Activated CD8-positive, alpha-beta T cell treated with anti-CD3 and anti-CD28 coated beads for 36 hours (primary cell): ENCODE data around the gene C1RL. TPM values are rescaled to one million over a fixed set of nuclear protein-coding genes. Genes with fewer than 3 reads are reported as not detected.

Source experiments
- ATAC-seq: fragments of 200-7000 bp; cut with Tn5 transposase; one replicate; pipeline ENCODE4 v1.10.0; 2021; ENCODE audit warnings: mild to moderate bottlenecking, moderate library complexity
- CTCF ChIA-PET: fragments of 350-600 bp; sonication (Branson Sonifier 250); formaldehyde crosslinking; loops from one replicate; lab custom pipeline; 2021; ENCODE audit warnings: antibody characterized with exemption; lab: Charles Lee
- POLR2A ChIA-PET: fragments of 350-600 bp; sonication (Branson Sonifier 250); formaldehyde crosslinking; loops from one replicate; lab custom pipeline; 2021; ENCODE audit warnings: antibody characterized with exemption; lab: Charles Lee
- DNase-seq: peaks from one replicate; pipeline ENCODE4 v3.0.0-alpha.2; 2020
- H3K27ac Mint-ChIP-seq: one replicate; pipeline ENCODE4 v1.8.0; 2021; ENCODE audit warnings: mild to moderate bottlenecking, mixed read lengths
- H3K27me3 Mint-ChIP-seq: one replicate; pipeline ENCODE4 v1.8.0; 2021; ENCODE audit warnings: mixed read lengths
- H3K36me3 Mint-ChIP-seq: one replicate; pipeline ENCODE4 v1.8.0; 2021; ENCODE audit warnings: low read depth, mixed read lengths
- H3K4me1 Mint-ChIP-seq: one replicate; pipeline ENCODE4 v1.8.0; 2021; ENCODE audit warnings: low read depth, mixed read lengths
- H3K4me3 Mint-ChIP-seq: one replicate; pipeline ENCODE4 v1.8.0; 2021; ENCODE audit warnings: mild to moderate bottlenecking, moderate library complexity, mixed read lengths
- H3K9me3 Mint-ChIP-seq: one replicate; pipeline ENCODE4 v1.8.0; 2021; ENCODE audit warnings: mixed read lengths
- intact Hi-C: fragments of 100-400 bp; cut with micrococcal nuclease; formaldehyde crosslinking; loops from one replicate; pipeline ENCODE4 v1.10.0; 2022
- total RNA-seq, 2 experiments: library from RNA; stranded (reverse); gene quantifications; one replicate each; pipeline ENCODE4 v1.2.3, GENCODE V29; 2021
- TF ChIP-seq, protein P1 (sequence below): fragments of 200-600 bp; IDR thresholded peaks from one replicate; pipeline ENCODE4 v1.8.0; 2022; ENCODE audit warnings: antibody characterized with exemption, mild to moderate bottlenecking

The C1RL gene
- total RNA-seq, 2 experiments from 2014 or later = 10.5 to 11.8 TPM

DNA sequence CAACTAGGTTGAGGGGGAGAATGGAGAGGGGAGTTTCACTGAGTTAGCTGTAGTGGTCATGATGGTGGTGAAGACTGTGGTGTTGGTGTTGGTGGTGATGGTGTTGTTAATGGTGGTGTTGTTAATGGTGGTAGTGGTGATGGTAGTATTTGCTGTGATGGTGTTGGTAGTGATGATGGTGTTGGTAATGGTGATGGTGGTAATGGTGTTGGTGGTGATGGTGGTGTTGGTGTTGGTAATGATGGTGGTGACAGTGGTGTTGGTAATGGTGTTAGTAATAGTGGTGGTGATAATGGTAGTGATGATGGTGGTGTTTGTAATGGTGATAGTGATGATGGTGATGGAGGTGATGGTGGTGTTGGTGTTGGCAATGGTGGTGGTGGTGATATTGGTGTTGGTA is 25.9 kb downstream of the C1RL start:
- ATAC-seq (no peak), DNase-seq (no peak)
- Mint-ChIP-seq H3K36me3 (no peaks in the 10 kb centered on the region), H3K9me3 (peaks cover 4% of the 10 kb centered on the region), H3K4me3 (no peak overlapping the region), H3K27me3 (peaks cover 1% of the 10 kb centered on the region), H3K4me1 (no peaks in the 10 kb centered on the region), H3K27ac (no peak overlapping the region)
- intact Hi-C loops = no loop called here
- CTCF ChIA-PET = interaction anchor here (0.8 to 1.2 kb wide), 2 partner anchors 25 to 29 kb away, joined by 3 read pairs; no protein-coding TSS in a partner anchor
- POLR2A ChIA-PET = no interaction called here
- TF ChIP-seq, protein P1, sequence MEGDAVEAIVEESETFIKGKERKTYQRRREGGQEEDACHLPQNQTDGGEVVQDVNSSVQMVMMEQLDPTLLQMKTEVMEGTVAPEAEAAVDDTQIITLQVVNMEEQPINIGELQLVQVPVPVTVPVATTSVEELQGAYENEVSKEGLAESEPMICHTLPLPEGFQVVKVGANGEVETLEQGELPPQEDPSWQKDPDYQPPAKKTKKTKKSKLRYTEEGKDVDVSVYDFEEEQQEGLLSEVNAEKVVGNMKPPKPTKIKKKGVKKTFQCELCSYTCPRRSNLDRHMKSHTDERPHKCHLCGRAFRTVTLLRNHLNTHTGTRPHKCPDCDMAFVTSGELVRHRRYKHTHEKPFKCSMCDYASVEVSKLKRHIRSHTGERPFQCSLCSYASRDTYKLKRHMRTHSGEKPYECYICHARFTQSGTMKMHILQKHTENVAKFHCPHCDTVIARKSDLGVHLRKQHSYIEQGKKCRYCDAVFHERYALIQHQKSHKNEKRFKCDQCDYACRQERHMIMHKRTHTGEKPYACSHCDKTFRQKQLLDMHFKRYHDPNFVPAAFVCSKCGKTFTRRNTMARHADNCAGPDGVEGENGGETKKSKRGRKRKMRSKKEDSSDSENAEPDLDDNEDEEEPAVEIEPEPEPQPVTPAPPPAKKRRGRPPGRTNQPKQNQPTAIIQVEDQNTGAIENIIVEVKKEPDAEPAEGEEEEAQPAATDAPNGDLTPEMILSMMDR = no peak

DNA sequence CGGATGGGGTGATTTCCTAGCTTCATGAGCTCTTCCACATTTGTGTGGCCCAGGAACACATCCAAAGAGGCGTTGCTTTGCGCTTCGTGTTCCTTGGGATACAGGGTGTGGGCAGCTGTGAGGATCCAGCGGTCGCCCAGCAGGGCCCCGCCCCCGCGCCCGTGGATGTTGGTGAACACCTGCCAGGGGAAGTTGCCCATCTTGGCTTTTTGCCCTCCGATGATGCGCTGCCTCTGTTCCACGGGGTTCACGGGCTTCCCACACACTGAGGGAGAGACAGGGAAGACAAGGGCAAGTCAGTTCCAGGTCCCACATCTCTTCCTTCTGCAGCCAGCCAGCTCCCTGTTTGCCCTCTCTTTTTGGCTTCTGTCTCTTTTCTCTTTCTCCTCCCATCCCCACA is 28.0 kb downstream of the C1RL start:
- peaks cover 1% of the 10 kb centered on the region for H3K27me3 Mint-ChIP-seq
- peaks cover 4% of the 10 kb centered on the region for H3K9me3 Mint-ChIP-seq
- H3K4me3 Mint-ChIP-seq = no peak overlapping the region
- no peak overlapping the region for H3K27ac Mint-ChIP-seq
- ChIA-PET POLR2A (interaction anchor here (0.9 to 1.3 kb wide), 2 partner anchors 27 to 126 kb away, joined by 3 to 5 read pairs; no protein-coding TSS in a partner anchor), CTCF (no interaction called here)
- DNase-seq (no peak), ATAC-seq (no peak)
- TF ChIP-seq, protein P1 = no peak
- intact Hi-C loops = no loop called here
- H3K4me1 Mint-ChIP-seq = no peaks in the 10 kb centered on the region
- no peaks in the 10 kb centered on the region for H3K36me3 Mint-ChIP-seq

DNA sequence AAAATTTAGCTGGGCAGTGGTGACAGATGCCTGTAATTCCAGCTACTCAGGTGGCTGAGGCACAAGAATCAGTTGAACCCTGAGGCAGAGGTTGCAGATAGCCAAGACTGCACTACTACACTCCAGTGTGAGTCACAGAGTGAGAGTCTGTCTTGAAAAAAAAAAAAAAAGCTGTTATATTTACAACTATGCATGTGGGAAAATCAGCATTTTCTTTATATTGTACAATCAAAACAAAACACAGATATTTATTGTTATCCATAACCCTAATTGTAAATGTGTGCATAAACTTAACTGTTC is 29.2 kb downstream of the C1RL start:
- ChIA-PET POLR2A (interaction anchor here (1.1 kb wide), 1 partner anchor 32 kb away, joined by 3 read pairs; no protein-coding TSS in a partner anchor), CTCF (interaction anchor here (0.8 kb wide), 1 partner anchor 34 kb away, joined by 3 read pairs; no protein-coding TSS in a partner anchor)
- Mint-ChIP-seq H3K4me1 (no peaks in the 10 kb centered on the region), H3K27me3 (peaks cover 1% of the 10 kb centered on the region), H3K4me3 (no peak overlapping the region), H3K27ac (no peak overlapping the region), H3K9me3 (peaks cover 4% of the 10 kb centered on the region), H3K36me3 (no peaks in the 10 kb centered on the region)
- intact Hi-C loops = no loop called here
- DNase-seq (no peak), ATAC-seq (no peak)
- TF ChIP-seq, protein P1 = no peak

DNA sequence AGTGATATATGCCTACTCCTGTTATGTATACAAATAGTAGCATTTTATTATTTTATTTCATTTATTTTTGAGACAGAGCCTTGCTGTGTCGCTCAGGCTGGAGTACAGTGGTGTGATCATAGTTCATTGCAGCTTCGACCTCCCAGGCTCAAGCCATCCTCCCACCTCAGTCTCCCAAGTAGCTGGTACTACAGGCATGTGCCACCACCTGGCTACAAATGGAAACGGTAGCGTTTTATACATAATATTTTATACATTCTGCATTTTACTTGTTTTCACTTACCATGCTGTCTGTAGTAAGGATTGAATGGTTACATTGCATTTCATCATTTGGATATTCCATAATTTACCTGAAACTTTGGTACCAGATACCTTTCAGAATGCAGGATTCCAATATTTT is 30.9 kb downstream of the C1RL start:
- POLR2A ChIA-PET = no interaction called here
- H3K9me3 Mint-ChIP-seq = peaks cover 2% of the 10 kb centered on the region
- no peak for ATAC-seq
- no peaks in the 10 kb centered on the region for H3K36me3 Mint-ChIP-seq
- H3K4me3 Mint-ChIP-seq = no peak overlapping the region
- no peaks in the 10 kb centered on the region for H3K4me1 Mint-ChIP-seq
- no peak for DNase-seq
- H3K27ac Mint-ChIP-seq = no peak overlapping the region
- intact Hi-C loops = no loop called here
- peaks cover 1% of the 10 kb centered on the region for H3K27me3 Mint-ChIP-seq
- CTCF ChIA-PET = no interaction called here
- TF ChIP-seq, protein P1 = no peak

DNA sequence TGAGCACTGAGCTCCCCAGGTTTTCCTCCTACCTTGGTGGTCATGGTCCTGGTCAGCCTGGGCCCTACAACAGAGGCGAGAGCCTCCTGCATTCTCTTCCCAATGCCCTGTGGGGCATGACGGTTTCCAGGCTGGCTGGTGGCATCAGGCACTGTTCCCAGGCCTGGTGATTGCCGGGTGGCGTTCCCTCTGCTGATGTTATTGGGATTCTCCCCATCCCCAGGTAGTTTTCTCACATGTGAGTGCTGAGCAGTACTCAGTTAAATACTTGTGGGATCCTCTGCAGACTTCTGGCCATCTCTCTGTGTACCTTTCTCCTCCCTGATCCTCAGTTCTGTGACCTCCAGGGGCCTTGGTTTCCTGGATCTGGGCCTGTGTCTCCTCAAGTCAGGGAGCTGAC is 32.5 kb downstream of the C1RL start:
- Mint-ChIP-seq H3K27ac (no peak overlapping the region), H3K36me3 (no peaks in the 10 kb centered on the region)

More for the DNA sequence above, 32.5 kb downstream of the C1RL start:
- POLR2A ChIA-PET = no interaction called here
- TF ChIP-seq, protein P1 = no peak
- Mint-ChIP-seq H3K4me3 (no peak overlapping the region), H3K4me1 (no peaks in the 10 kb centered on the region), H3K27me3 (peaks cover 1% of the 10 kb centered on the region), H3K9me3 (no peaks in the 10 kb centered on the region)
- CTCF ChIA-PET = interaction anchor here (1.0 to 2.0 kb wide), 4 partner anchors 13 to 58 kb away, joined by 3 to 7 read pairs (median 4); partner anchors contain the start of gene LPCAT3
- intact Hi-C loops = no loop called here
- no peak for ATAC-seq
- no peak for DNase-seq
